ENCODE data around the gene PIK3AP1. TPM values are rescaled to one million over a fixed set of nuclear protein-coding genes. Genes with fewer than 3 reads are reported as not detected.
"Not testable (repeated sequence)": the region's sequence is repeated elsewhere in the genome, so short reads cannot be mapped to it uniquely, and the experiment has no call there.

The PIK3AP1 gene
- total and polyA plus RNA-seq, 7 donors, result 6.1 to 22.0 (median 10.0) TPM

DNA sequence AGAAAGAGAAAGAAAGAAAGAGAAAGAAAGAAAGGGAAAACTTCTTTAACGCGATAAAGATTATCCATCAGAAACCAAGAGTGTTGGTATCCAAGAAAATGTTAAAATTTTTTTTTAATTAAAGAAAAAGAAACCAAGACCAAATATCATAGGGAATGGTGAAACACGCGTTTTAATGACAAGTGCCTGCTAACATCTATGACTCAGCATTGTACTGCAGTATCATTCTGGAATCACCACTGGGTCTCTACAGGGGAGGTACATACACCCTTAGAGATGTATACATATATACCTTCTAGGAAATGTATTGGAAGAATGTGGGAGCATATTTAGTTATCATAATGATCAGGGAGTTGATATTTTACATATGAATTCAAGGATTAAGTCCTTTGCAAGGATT is 32.1 kb upstream of the PIK3AP1 start:
- Histone ChIP-seq H3K27me3 (no peaks in the 10 kb centered on the region), H3K4me1 (no peaks in the 10 kb centered on the region), H3K9me3 (no peaks in the 10 kb centered on the region), H3K4me3 (no peak overlapping the region), H3K27ac (no peak overlapping the region), H3K36me3 (no peaks in the 10 kb centered on the region)
- intact Hi-C loops (cut with DNase I), result no loop called here
- WGBS, 2 donors, result 85 to 88% methylated on average over 4 of the region's 4 CpGs
- no peak for DNase-seq
- no peak for TF ChIP-seq EP300 (IDR thresholded peaks at IDR 0.05)
- TF ChIP-seq, protein P1, sequence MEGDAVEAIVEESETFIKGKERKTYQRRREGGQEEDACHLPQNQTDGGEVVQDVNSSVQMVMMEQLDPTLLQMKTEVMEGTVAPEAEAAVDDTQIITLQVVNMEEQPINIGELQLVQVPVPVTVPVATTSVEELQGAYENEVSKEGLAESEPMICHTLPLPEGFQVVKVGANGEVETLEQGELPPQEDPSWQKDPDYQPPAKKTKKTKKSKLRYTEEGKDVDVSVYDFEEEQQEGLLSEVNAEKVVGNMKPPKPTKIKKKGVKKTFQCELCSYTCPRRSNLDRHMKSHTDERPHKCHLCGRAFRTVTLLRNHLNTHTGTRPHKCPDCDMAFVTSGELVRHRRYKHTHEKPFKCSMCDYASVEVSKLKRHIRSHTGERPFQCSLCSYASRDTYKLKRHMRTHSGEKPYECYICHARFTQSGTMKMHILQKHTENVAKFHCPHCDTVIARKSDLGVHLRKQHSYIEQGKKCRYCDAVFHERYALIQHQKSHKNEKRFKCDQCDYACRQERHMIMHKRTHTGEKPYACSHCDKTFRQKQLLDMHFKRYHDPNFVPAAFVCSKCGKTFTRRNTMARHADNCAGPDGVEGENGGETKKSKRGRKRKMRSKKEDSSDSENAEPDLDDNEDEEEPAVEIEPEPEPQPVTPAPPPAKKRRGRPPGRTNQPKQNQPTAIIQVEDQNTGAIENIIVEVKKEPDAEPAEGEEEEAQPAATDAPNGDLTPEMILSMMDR (IDR thresholded peaks at IDR 0.05), result no peak
- TF ChIP-seq POLR2A (IDR thresholded peaks at IDR 0.05), result no peak
- TF ChIP-seq POLR2AphosphoS5 (IDR thresholded peaks at IDR 0.05), result no peak

DNA sequence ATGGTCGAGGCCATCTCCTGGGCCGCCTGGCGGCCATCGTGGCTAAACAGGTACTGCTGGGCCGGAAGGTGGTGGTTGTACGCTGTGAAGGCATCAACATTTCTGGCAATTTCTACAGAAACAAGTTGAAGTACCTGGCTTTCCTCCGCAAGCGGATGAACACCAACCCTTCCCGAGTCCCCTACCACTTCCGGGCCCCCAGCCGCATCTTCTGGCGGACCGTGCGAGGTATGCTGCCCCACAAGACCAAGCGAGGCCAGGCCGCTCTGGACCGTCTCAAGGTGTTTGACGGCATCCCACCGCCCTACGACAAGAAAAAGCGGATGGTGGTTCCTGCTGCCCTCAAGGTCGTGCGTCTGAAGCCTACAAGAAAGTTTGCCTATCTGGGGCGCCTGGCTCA is 30.0 kb upstream of the PIK3AP1 start:
- H3K4me1 ChIP-seq; H3K27me3 ChIP-seq; H3K36me3 ChIP-seq; intact Hi-C loops (cut with DNase I); DNase-seq; H3K9me3 ChIP-seq; H3K4me3 ChIP-seq; H3K27ac ChIP-seq: not testable (repeated sequence)
- 98% methylated on average over 24 of the region's 24 CpGs for WGBS, 2 donors

DNA sequence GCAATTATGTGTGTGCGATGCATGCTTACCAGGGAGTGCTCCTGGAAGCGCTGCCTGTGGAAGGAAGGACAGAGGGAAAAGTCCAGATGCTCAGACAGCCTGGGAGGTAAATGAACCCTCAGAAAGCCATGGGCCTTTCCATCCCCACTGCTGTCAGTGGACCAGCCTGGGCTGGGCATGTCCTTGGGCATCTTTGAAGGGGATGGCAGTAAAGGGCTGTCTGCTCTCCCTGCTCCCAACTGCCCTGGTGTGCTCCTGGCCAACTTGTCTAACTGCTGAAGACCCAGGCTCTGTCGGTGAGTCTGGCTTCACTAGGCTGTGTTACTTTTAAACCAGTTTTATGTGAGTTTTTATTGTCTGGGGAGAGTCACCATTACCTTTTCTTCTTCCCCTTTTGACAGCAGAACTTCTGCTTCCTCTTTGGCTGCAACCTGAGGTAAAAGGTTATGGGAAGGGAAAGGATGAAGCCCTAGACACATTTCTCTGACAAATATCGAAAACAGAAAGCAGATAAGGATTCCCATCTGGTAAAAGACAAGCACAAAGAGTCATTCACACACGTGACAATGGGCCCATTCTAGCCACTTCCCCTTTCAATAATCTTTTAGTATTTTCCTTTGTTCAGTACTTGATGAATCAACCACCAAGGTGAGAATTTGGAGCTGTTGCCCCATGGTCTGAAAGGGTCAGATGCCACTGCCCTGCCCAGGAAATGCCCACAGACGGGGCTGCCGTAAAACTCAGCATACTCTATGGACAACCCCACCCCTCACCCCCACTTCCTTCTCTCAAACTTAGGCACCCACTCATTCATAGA is 27.6 kb upstream of the PIK3AP1 start:
- Histone ChIP-seq H3K27ac (no peak overlapping the region), H3K4me3 (no peak overlapping the region), H3K27me3 (no peaks in the 10 kb centered on the region), H3K4me1 (no peaks in the 10 kb centered on the region), H3K9me3 (no peaks in the 10 kb centered on the region), H3K36me3 (no peaks in the 10 kb centered on the region)
- 25 to 35% methylated on average over 7 of the region's 7 CpGs for WGBS, 2 donors
- DNase-seq, result no peak
- TF ChIP-seq, protein P1 (IDR thresholded peaks at IDR 0.05), result no peak
- TF ChIP-seq EP300 (IDR thresholded peaks at IDR 0.05) (no peak), POLR2A (IDR thresholded peaks at IDR 0.05) (no peak), POLR2AphosphoS5 (IDR thresholded peaks at IDR 0.05) (no peak)
- intact Hi-C loops (cut with DNase I), result no loop called here

DNA sequence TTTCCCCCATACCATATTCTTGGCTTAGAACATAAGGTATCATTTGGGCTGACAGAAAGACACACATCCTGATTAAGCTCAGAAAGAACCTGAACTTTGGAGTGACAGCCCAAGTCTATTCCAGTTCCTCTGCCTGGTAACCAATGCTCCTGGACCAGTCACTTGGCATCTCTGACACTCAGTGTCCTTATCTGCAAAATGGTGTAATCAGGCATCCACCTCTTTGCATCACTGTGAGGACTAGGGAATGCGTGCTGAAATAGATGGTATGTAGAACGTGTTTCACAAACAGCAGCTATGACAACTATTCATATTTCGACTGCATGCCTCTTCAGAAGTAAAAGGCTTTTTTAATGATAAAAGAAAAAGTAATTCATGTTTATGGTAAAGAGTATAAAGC is 26.2 kb upstream of the PIK3AP1 start:
- no peak for DNase-seq
- Histone ChIP-seq H3K4me1 (no peaks in the 10 kb centered on the region), H3K27ac (no peak overlapping the region), H3K27me3 (no peaks in the 10 kb centered on the region), H3K9me3 (no peaks in the 10 kb centered on the region), H3K4me3 (no peak overlapping the region), H3K36me3 (no peaks in the 10 kb centered on the region)
- WGBS, 2 donors, result 89 to 94% methylated on average over 3 of the region's 3 CpGs
- intact Hi-C loops (cut with DNase I), result no loop called here
- no peak for TF ChIP-seq EP300 (IDR thresholded peaks at IDR 0.05)
- TF ChIP-seq POLR2A (IDR thresholded peaks at IDR 0.05), result no peak
- TF ChIP-seq, protein P1 (IDR thresholded peaks at IDR 0.05), result no peak
- TF ChIP-seq POLR2AphosphoS5 (IDR thresholded peaks at IDR 0.05), result no peak

DNA sequence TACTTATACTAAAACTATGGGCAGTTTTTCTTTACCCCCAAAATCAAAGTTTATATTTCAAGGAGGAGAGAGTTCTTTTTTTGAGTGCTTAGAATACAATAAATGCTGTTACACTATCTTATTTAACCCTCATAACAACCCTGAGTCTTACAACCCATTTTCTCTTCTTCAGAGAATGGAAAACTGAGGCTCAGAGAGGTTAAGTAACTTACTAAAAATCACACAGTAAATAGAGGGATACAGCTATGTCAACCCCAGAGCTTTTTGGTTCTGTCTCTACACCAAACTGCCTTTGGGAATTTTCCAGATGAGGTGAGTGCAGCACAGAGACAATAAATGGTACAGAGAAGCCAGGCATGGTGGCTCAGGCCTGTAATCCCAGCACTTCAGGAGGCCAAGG is 25.6 kb upstream of the PIK3AP1 start:
- no peak for DNase-seq
- TF ChIP-seq, protein P1 (IDR thresholded peaks at IDR 0.05), result no peak
- TF ChIP-seq POLR2AphosphoS5 (IDR thresholded peaks at IDR 0.05) (no peak), POLR2A (IDR thresholded peaks at IDR 0.05) (no peak), EP300 (IDR thresholded peaks at IDR 0.05) (no peak)
- Histone ChIP-seq H3K27me3 (no peaks in the 10 kb centered on the region), H3K36me3 (no peaks in the 10 kb centered on the region), H3K4me3 (no peak overlapping the region), H3K4me1 (no peaks in the 10 kb centered on the region), H3K9me3 (no peaks in the 10 kb centered on the region), H3K27ac (no peak overlapping the region)
- intact Hi-C loops (cut with DNase I), result no loop called here
